Fibroblast of mammary gland (primary cell): ENCODE results near the gene SNN.

Experiments used
- DNase-seq: peaks from one replicate; pipeline ENCODE4 v3.0.0-alpha.2; 2010; ENCODE audit warnings: low read depth
- H3K4me3 ChIP-seq: 2 replicates; pipeline ENCODE4 v1.5.1; 2011; ENCODE audit warnings: low read depth, mild to moderate bottlenecking, low read length, moderate library complexity; ENCODE audit not compliant: control insufficient read depth
- CTCF ChIP-seq: conservative IDR thresholded peaks from 2 replicates; pipeline ENCODE4 v1.5.1; 2011; ENCODE audit warnings: low read depth, low read length, inconsistent platforms; ENCODE audit not compliant: control insufficient read depth, insufficient read depth

SNN gene

GRCh38 chr16:11665071-11665491 lies 3.2 kb upstream of the SNN start:
- DNase-seq, result no peak
- no peak overlapping the region for H3K4me3 ChIP-seq

GRCh38 chr16:11666103-11667055 lies 1.9 kb upstream of the SNN start:
- no peak for TF ChIP-seq CTCF
- no peak overlapping the region for H3K4me3 ChIP-seq
- no peak for DNase-seq

More at GRCh38 chr16:11665071-11665491, 3.2 kb upstream of the SNN start:
- no peak for TF ChIP-seq CTCF

GRCh38 chr16:11667221-11667823 lies 933 bp upstream of the SNN start:
- TF ChIP-seq CTCF, result no peak
- H3K4me3 ChIP-seq, result no peak overlapping the region
- no peak for DNase-seq

GRCh38 chr16:11668623-11669379 lies 546 bp downstream of the SNN start:
- no peak for TF ChIP-seq CTCF
- peak overlapping the region; percentile 56 for H3K4me3 ChIP-seq
- no peak for DNase-seq

GRCh38 chr16:11669380-11670146 lies 1.3 kb downstream of the SNN start:
- DNase-seq, result peak; percentile 46
- TF ChIP-seq CTCF, result no peak
- H3K4me3 ChIP-seq, result peak overlapping the region; percentile 56
